Measurements from ENCODE around the gene CSPG4. TPM values are rescaled to one million over a fixed set of nuclear protein-coding genes. Genes with fewer than 3 reads are reported as not detected.
A peak's percentile ranks its signal among the peaks of the same experiment; 100 is the strongest.

The CSPG4 gene
- total and polyA plus RNA-seq, 2 of the 8 experiments (the other 6 are each of a cell fraction or from before 2014, with no cell fraction given) = 1.4 to 3.0 TPM

- 85% methylated on average over 7 of the region's 10 CpGs; no CpG with 5 or more reads in 1 of the 2 experiments for WGBS, 2 experiments (ENCODE audit: extremely low coverage in 1 of 2, insufficient coverage in 1 of 2, insufficient read length in 1 of 2, insufficient replicate concordance in 2 of 2, low coverage in 1 of 2, low lambda C conversion rate in 2 of 2, missing lambda C conversion rate in 1 of 2)
- no peak overlapping the region for H3K18ac ChIP-seq (ENCODE audit: extremely low read depth, low read length)
- no peak overlapping the region for H3K27ac ChIP-seq (ENCODE audit: low read depth, low read length)
- no peaks in the 10 kb centered on the region for H3K79me2 ChIP-seq (ENCODE audit: control insufficient read depth in 1 of 2, insufficient read depth in 2 of 2, low read length in 2 of 2)
- H3K4me2 ChIP-seq (ENCODE audit: insufficient read depth in 1 of 2, low read depth in 2 of 2, low read length in 2 of 2) = no peak overlapping the region
- no peak overlapping the region for H2AFZ ChIP-seq (ENCODE audit: low read length)
- H3K36me3 ChIP-seq (ENCODE audit: control insufficient read depth in 2 of 4, insufficient read depth in 4 of 4, low read length in 3 of 4) = no peaks in the 10 kb centered on the region
- H2BK20ac ChIP-seq (ENCODE audit: low read length) = no peak overlapping the region
- H2BK120ac ChIP-seq (replicated peaks; ENCODE audit: low read depth, low read length) = no peak overlapping the region
- POLR2A ChIA-PET (ENCODE audit: partially characterized antibody) = interaction anchor here (1.1 to 2.7 kb wide), 3 partner anchors 12 to 33 kb away, joined by 3 to 9 read pairs (median 7); partner anchors contain the start of gene IMP3
- H4K5ac ChIP-seq (ENCODE audit: insufficient read length, low read depth, low read length) = no peak overlapping the region
- H2AK5ac ChIP-seq (ENCODE audit: low read depth, low read length) = no peak overlapping the region
- no peak overlapping the region for H3K14ac ChIP-seq (ENCODE audit: insufficient read length)
- H4K20me1 ChIP-seq (replicated peaks in 1 of 2; ENCODE audit: control insufficient read depth in 1 of 2, insufficient read depth in 2 of 2, low read length in 2 of 2) = no peaks in the 10 kb centered on the region
- FAIRE-seq = no peak
- no peaks in the 10 kb centered on the region for H3K79me1 ChIP-seq (ENCODE audit: low read depth, low read length)
- H3K4me3 ChIP-seq (ENCODE audit: extremely low read depth in 1 of 4, insufficient read depth in 2 of 4, low read depth in 3 of 4, low read length in 4 of 4) = no peak overlapping the region
- no peak overlapping the region for H3K23ac ChIP-seq (ENCODE audit: insufficient read length)
- DNase-seq (ENCODE audit: low read depth in 1 of 2, low spot score in 2 of 2) = no peak
- no peak overlapping the region for H2BK15ac ChIP-seq (ENCODE audit: low read length)
- H3K4ac ChIP-seq (replicated peaks; ENCODE audit: insufficient read length, low read depth, low read length) = no peak overlapping the region
- no peaks in the 10 kb centered on the region for H3K23me2 ChIP-seq (ENCODE audit: low read depth, low read length)
- no peaks in the 10 kb centered on the region for H3K27me3 ChIP-seq (replicated peaks in 1 of 4; ENCODE audit: control insufficient read depth in 3 of 4, extremely low read depth in 1 of 4, insufficient read depth in 3 of 4, low read length in 3 of 4)
- H4K8ac ChIP-seq (ENCODE audit: extremely low read depth, insufficient read depth, low read length) = no peak overlapping the region; the same call in 1 of the 2 replicates
- H2BK12ac ChIP-seq (ENCODE audit: low read depth, low read length) = 0 out of 2 replicates have a peak overlapping the region, but pooled peaks have one; percentile 51
- H3K9me3 ChIP-seq (ENCODE audit: insufficient read depth in 2 of 2, low read depth in 1 of 2, low read length in 1 of 2) = no peaks in the 10 kb centered on the region
- H4K91ac ChIP-seq (replicated peaks; ENCODE audit: insufficient read length, low read length) = no peak overlapping the region
- H3K56ac ChIP-seq (replicated peaks; ENCODE audit: insufficient read length, low read depth, low read length) = no peak overlapping the region
- CTCF ChIA-PET (ENCODE audit: partially characterized antibody) = interaction anchor here (1.1 to 7.4 kb wide), 7 partner anchors 10 to 76 kb away, joined by 3 to 60 read pairs (median 6); partner anchors contain the start of gene SNX33
- no peak overlapping the region for H2BK5ac ChIP-seq (ENCODE audit: low read depth, low read length)
- no peak overlapping the region for H3K9ac ChIP-seq (replicated peaks in 1 of 4; ENCODE audit: extremely low read depth in 1 of 4, low read depth in 3 of 4, low read length in 3 of 4)
- peaks cover 7 to 14% (median 9%) of the 10 kb centered on the region in 4 experiments for H3K4me1 ChIP-seq (replicated peaks in 1 of 4; ENCODE audit: control insufficient read depth in 3 of 4, insufficient read depth in 4 of 4, low read length in 3 of 4)
- TF ChIP-seq CBX8 (IDR thresholded peaks at IDR 0.05; ENCODE audit: borderline replicate concordance, low read depth, low read length) = no peak
- TF ChIP-seq EP300 (IDR thresholded peaks at IDR 0.05; ENCODE audit: borderline replicate concordance in 1 of 2, low read depth in 2 of 2, low read length in 2 of 2) = no peak
- TF ChIP-seq RXRA (IDR thresholded peaks at IDR 0.05; ENCODE audit: insufficient read depth, low read depth, low read length) = no peak
- TF ChIP-seq SP2 (IDR thresholded peaks at IDR 0.05; ENCODE audit: low read length) = no peak
- no peak for TF ChIP-seq TAF1 (IDR thresholded peaks at IDR 0.05; ENCODE audit: low read depth, low read length)
- no peak for TF ChIP-seq JUND (IDR thresholded peaks at IDR 0.05; ENCODE audit: low read length)
- TF ChIP-seq SUZ12 (IDR thresholded peaks at IDR 0.05; ENCODE audit: low read length) = no peak
- TF ChIP-seq SIRT6 (IDR thresholded peaks at IDR 0.05; ENCODE audit: low read length) = no peak
- TF ChIP-seq NANOG (IDR thresholded peaks at IDR 0.05; ENCODE audit: insufficient read depth, low read depth, low read length, poor library complexity, severe bottlenecking) = no peak
- no peak for TF ChIP-seq BACH1 (IDR thresholded peaks at IDR 0.05; ENCODE audit: low read length)
- TF ChIP-seq CTBP2 (IDR thresholded peaks at IDR 0.05; ENCODE audit: borderline replicate concordance, insufficient read depth, insufficient read length, low read length) = no peak
- no peak for TF ChIP-seq MAFK (IDR thresholded peaks at IDR 0.05; ENCODE audit: low read depth, low read length)
These were observed 39.0 kb downstream of the CSPG4 start for GRCh38 chr15:75673426-75674235.

Measured in H1 (cell line).